Ishikawa (cell line): Measurements from ENCODE around the gene PLA2G2F.

ENCODE experiments used
- EP300 ChIP-seq: IDR thresholded peaks from 2 replicates; pipeline ENCODE4 v1.6.1; 2012; ENCODE audit warnings: borderline replicate concordance
- YY1 ChIP-seq: IDR thresholded peaks from 2 replicates; pipeline ENCODE4 v1.6.1; 2012; ENCODE audit warnings: low read depth

DNA sequence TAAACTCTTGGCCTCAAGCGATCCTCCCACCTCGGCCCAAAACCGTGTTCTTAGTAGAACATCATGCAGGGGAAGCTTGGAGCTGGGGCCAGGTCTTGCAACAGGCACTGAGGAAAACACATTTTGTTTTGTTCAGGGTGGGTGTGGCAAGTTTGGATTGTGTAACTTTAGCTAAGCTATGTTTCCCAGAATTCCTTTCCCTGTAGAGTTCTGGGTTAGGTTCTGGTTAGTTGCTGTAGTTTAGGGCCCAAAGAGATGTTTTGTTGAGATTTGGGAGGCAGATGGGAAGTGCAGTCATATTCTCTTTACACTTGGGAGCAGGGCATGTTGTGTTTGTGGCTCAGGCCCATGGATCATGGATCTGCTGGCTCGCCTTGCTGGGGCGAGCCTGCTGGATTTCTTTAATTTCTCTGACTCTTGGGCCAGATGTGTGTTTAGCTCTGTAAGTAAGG lies 45.2 kb upstream of the PLA2G2F start:
- TF ChIP-seq YY1: no peak
- no peak for TF ChIP-seq EP300
